22Rv1 (cell line): ENCODE data around the gene KRT3.

ENCODE experiments used
- CTCF ChIP-seq: fragments of 450-650 bp; IDR thresholded peaks from 2 replicates; pipeline ENCODE4 v1.5.1; 2017; ENCODE audit warnings: mild to moderate bottlenecking
- ZFX ChIP-seq: fragments of 450-650 bp; IDR thresholded peaks from 2 replicates; pipeline ENCODE4 v1.6.1; 2017; ENCODE audit warnings: antibody characterized with exemption, borderline replicate concordance

GRCh38 chr12:52742822-52743457 is 53.0 kb downstream of the KRT3 start:
- TF ChIP-seq CTCF (no peak), ZFX (no peak)
